OCI-LY7 (cell line): ENCODE measurements around the gene DMRTB1. TPM values are rescaled to one million over a fixed set of nuclear protein-coding genes. Genes with fewer than 3 reads are reported as not detected.
A peak's percentile ranks its signal among the peaks of the same experiment; 100 is the strongest.

Experiments used
- BruUV-seq: library from RNA; stranded (reverse); fragments of 400-500 nt; replicated peaks from 2 replicates; lab custom pipeline; 2021; lab: Mats Ljungman, UMichigan
- CTCF ChIA-PET: fragments of 300-600 bp; sonication (Branson Sonifier 250); formaldehyde crosslinking; loops from one replicate; lab custom pipeline; 2022; ENCODE audit warnings: antibody characterized with exemption; ENCODE audit not compliant: unreplicated experiment; lab: Charles Lee
- POLR2A ChIA-PET: fragments of 300-600 bp; sonication (Branson Sonifier 250); formaldehyde crosslinking; loops from one replicate; lab custom pipeline; 2022; ENCODE audit warnings: antibody characterized with exemption; lab: Charles Lee
- DNase-seq: peaks from one replicate; pipeline ENCODE4 v3.0.0-alpha.2; 2015; ENCODE audit warnings: low spot score
- H2AFZ ChIP-seq: fragments of 200-600 bp; sonication (generic), shearing (Covaris generic); 2 replicates; pipeline ENCODE4 v1.6.1; 2014; ENCODE audit warnings: mild to moderate bottlenecking, antibody characterized with exemption, low read length, moderate library complexity
- H3K27ac ChIP-seq: fragments of 200-600 bp; sonication (generic); 2 replicates; pipeline ENCODE4 v1.5.1; 2014; ENCODE audit warnings: mixed run types, low read depth, mild to moderate bottlenecking, moderate library complexity, low read length, inconsistent platforms; ENCODE audit not compliant: poor library complexity, severe bottlenecking
- H3K36me3 ChIP-seq: fragments of 200-600 bp; sonication (generic); 2 replicates; pipeline ENCODE4 v1.6.1; 2014; ENCODE audit warnings: mild to moderate bottlenecking, antibody characterized with exemption, low read length, moderate library complexity, mixed read lengths; ENCODE audit not compliant: insufficient read depth
- H3K4me1 ChIP-seq: fragments of 200-600 bp; sonication (generic); 2 replicates; pipeline ENCODE4 v1.5.1; 2014; ENCODE audit warnings: mild to moderate bottlenecking, low read length; ENCODE audit not compliant: insufficient read depth, poor library complexity, severe bottlenecking
- H3K4me2 ChIP-seq: fragments of 200-600 bp; sonication (generic); 2 replicates; pipeline ENCODE4 v1.6.1; 2014; ENCODE audit warnings: mild to moderate bottlenecking, low read length
- H3K4me3 ChIP-seq: fragments of 200-600 bp; sonication (generic); 2 replicates; pipeline ENCODE4 v1.5.1; 2014; ENCODE audit warnings: mild to moderate bottlenecking, low read depth, low read length; ENCODE audit not compliant: poor library complexity, severe bottlenecking
- H3K79me2 ChIP-seq: fragments of 200-600 bp; sonication (generic); 2 replicates; pipeline ENCODE4 v1.6.1; 2016; ENCODE audit warnings: low read depth, mild to moderate bottlenecking, low read length, moderate library complexity, mixed read lengths; ENCODE audit not compliant: insufficient read depth
- H3K9me2 ChIP-seq: fragments of 200-600 bp; sonication (generic); 2 replicates; pipeline ENCODE4 v1.6.1; 2016; ENCODE audit warnings: mild to moderate bottlenecking, low read length, mixed read lengths; ENCODE audit not compliant: insufficient read depth
- H3K9me3 ChIP-seq: fragments of 200-600 bp; sonication (generic); 2 replicates; pipeline ENCODE4 v1.6.1; 2014; ENCODE audit warnings: mild to moderate bottlenecking, mixed run types, low read length, mixed read lengths
- H4K20me1 ChIP-seq: fragments of 200-600 bp; sonication (generic); 2 replicates; pipeline ENCODE4 v1.6.1; 2014; ENCODE audit warnings: mild to moderate bottlenecking, antibody characterized with exemption, low read length, moderate library complexity, mixed read lengths; ENCODE audit not compliant: insufficient read depth
- CTCF ChIP-seq: fragments of 200-600 bp; sonication (generic); conservative IDR thresholded peaks from 2 replicates; pipeline ENCODE4 v1.5.1; 2014; ENCODE audit warnings: mild to moderate bottlenecking, antibody characterized with exemption, low read length, moderate library complexity, mixed read lengths
- EZH2phosphoT487 ChIP-seq: fragments of 200-600 bp; sonication (generic); IDR thresholded peaks from 2 replicates; pipeline ENCODE4 v1.6.1; 2018; ENCODE audit warnings: low read depth, borderline replicate concordance, mild to moderate bottlenecking, mixed run types, antibody characterized with exemption, low read length, moderate library complexity, mixed read lengths
- intact Hi-C: fragments of 100-400 bp; cut with micrococcal nuclease; formaldehyde crosslinking; loops from one replicate; pipeline ENCODE4 v1.10.0; 2022; ENCODE audit not compliant: unreplicated experiment
- total RNA-seq, 2 experiments: library from RNA; depleted of rRNA in 1 of 2; stranded (reverse); fragments of >200 nt in 1 of 2; shearing (Covaris generic) in 1 of 2; gene quantifications; 2 replicates each; pipeline ENCODE4 v1.2.3, GENCODE V29; 2014 to 2022

The DMRTB1 gene
- total RNA-seq, 2 experiments from 2014 or later: not detected

GRCh38 chr1:53449021-53449420 is 10.2 kb upstream of the DMRTB1 start:
- no peaks in the 10 kb centered on the region for H3K36me3 ChIP-seq
- no peak overlapping the region for H3K27ac ChIP-seq
- no peak for TF ChIP-seq EZH2phosphoT487
- TF ChIP-seq CTCF: no peak
- intact Hi-C loops: no loop called here
- H3K4me2 ChIP-seq: no peak overlapping the region
- H3K9me3 ChIP-seq: no peaks in the 10 kb centered on the region
- H3K4me1 ChIP-seq: no peaks in the 10 kb centered on the region
- H3K79me2 ChIP-seq: no peaks in the 10 kb centered on the region
- BruUV-seq: no TSS peak
- H3K9me2 ChIP-seq: no peaks in the 10 kb centered on the region
- POLR2A ChIA-PET: no interaction called here
- CTCF ChIA-PET: no interaction called here
- H2AFZ ChIP-seq: no peak overlapping the region
- H3K4me3 ChIP-seq: no peak overlapping the region
- DNase-seq: no peak
- no peaks in the 10 kb centered on the region for H4K20me1 ChIP-seq

DNA sequence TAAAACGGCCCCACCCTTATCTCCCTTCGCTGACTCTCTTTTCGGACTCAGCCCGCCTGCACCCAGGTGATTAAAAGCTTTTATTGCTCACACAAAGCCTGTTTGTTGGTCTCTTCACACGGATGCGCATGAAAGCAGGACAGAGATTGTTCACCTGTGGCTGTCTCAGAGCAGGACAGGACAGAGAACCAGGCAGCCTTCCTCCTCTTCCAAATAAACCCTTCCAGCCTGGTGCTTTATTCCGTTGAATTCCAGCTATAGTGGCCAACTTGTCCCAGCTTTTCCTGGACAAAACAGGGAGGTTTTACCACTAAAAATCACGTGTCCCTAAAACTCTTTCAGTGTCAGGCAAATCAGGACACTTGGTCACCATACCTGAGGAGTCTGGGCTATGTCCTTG is 9.5 kb upstream of the DMRTB1 start:
- Histone ChIP-seq H2AFZ (no peak overlapping the region), H4K20me1 (no peaks in the 10 kb centered on the region), H3K27ac (no peak overlapping the region), H3K9me3 (no peaks in the 10 kb centered on the region), H3K4me3 (no peak overlapping the region), H3K9me2 (no peaks in the 10 kb centered on the region), H3K4me1 (no peaks in the 10 kb centered on the region), H3K79me2 (no peaks in the 10 kb centered on the region), H3K36me3 (no peaks in the 10 kb centered on the region), H3K4me2 (no peak overlapping the region)
- BruUV-seq: no TSS peak
- TF ChIP-seq EZH2phosphoT487: no peak
- TF ChIP-seq CTCF: no peak
- CTCF ChIA-PET: no interaction called here
- no peak for DNase-seq
- POLR2A ChIA-PET: no interaction called here
- intact Hi-C loops: no loop called here

DNA sequence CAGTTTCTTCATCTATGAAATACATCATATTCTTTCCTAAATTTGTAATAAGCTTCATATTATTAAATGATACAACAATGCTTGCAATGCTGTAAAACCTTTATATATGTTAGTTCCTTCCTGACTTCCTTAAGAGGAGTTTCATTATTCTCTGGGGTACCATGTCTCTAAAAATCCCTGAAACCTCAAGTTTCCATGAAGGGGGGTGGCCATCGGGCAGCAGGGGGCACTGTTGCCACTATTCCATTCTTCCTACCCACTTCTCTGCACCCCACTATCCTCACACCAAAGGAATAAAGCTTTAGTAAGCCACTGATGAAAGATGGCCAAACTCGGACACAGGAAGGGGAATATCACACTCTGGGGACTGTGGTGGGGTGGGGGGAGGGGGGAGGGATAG is 9.0 kb upstream of the DMRTB1 start:
- no peaks in the 10 kb centered on the region for H3K9me3 ChIP-seq
- no peak overlapping the region for H3K4me3 ChIP-seq
- no peaks in the 10 kb centered on the region for H3K4me1 ChIP-seq
- no peak overlapping the region for H3K4me2 ChIP-seq
- POLR2A ChIA-PET: no interaction called here
- CTCF ChIA-PET: no interaction called here
- H3K9me2 ChIP-seq: no peaks in the 10 kb centered on the region
- no peak for DNase-seq
- H3K79me2 ChIP-seq: no peaks in the 10 kb centered on the region
- no peak overlapping the region for H3K27ac ChIP-seq
- H3K36me3 ChIP-seq: no peaks in the 10 kb centered on the region
- BruUV-seq: no TSS peak
- no peak for TF ChIP-seq EZH2phosphoT487
- TF ChIP-seq CTCF: peak; percentile 69; the same call in 1 of the 2 replicates
- no peaks in the 10 kb centered on the region for H4K20me1 ChIP-seq
- no peak overlapping the region for H2AFZ ChIP-seq
- intact Hi-C loops: no loop called here
